HCT116 (cell line): Measurements from ENCODE around the gene TRAPPC12. TPM values are rescaled to one million over a fixed set of nuclear protein-coding genes. Genes with fewer than 3 reads are reported as not detected.

Source experiments
- ATAC-seq: fragments of 200-7000 bp; cut with Tn5 transposase; 2 replicates; pipeline ENCODE4 v1.9.1; 2020; ENCODE audit warnings: mild to moderate bottlenecking, moderate library complexity
- BruUV-seq: library from RNA; stranded (reverse); fragments of 400-500 nt; replicated peaks from 2 replicates; lab custom pipeline; 2021; lab: Mats Ljungman, UMichigan
- CTCF ChIA-PET: fragments of 300-600 bp; sonication (Branson Sonifier 250); formaldehyde crosslinking; loops from one replicate; lab custom pipeline; 2021; ENCODE audit warnings: antibody characterized with exemption; lab: Charles Lee
- POLR2A ChIA-PET: fragments of 300-600, 350-600 bp; sonication (Branson Sonifier 250); formaldehyde crosslinking; loops from one replicate; lab custom pipeline; 2021; ENCODE audit warnings: antibody characterized with exemption; lab: Charles Lee
- RAD21 ChIA-PET, 2 experiments: fragments of 300-600 bp; sonication (Branson Sonifier 250); formaldehyde crosslinking; loops; one replicate each; lab custom pipeline; 2023; ENCODE audit warnings: low total read pairs in 2 of 2; ENCODE audit not compliant: uncharacterized antibody in 2 of 2, unreplicated experiment in 2 of 2, low non-redundant PET in 1 of 2; lab: Charles Lee
- DNase-seq: peaks from one replicate; pipeline ENCODE4 v3.0.0-alpha.2; 2010; ENCODE audit warnings: low read depth, low spot score
- H2AFZ ChIP-seq: fragments of 200-600 bp; shearing (Covaris generic), sonication (generic); 2 replicates; pipeline ENCODE4 v1.6.1; 2017; ENCODE audit warnings: low read depth, mixed run types, mixed read lengths, antibody characterized with exemption, low read length; ENCODE audit not compliant: poor library complexity, severe bottlenecking
- H3K27ac ChIP-seq: 2 replicates; pipeline ENCODE4 v1.5.1; 2012; ENCODE audit warnings: low read depth, low read length
- H3K27me3 ChIP-seq: fragments of 200-600 bp; sonication (generic); 2 replicates; pipeline ENCODE4 v1.6.1; 2016; ENCODE audit warnings: mixed run types, low read length, mixed read lengths; ENCODE audit not compliant: insufficient read depth
- H3K36me3 ChIP-seq, 2 experiments: fragments of 200-500 bp in 1 of 2; fragments of 200-600 bp in 1 of 2; sonication (Bioruptor generic) in 1 of 2; sonication (generic) in 1 of 2; 2 replicates each; pipeline versions ENCODE4 v1.5.1 to v1.6.1; 2014 to 2016; ENCODE audit warnings: low read length in 2 of 2, inconsistent platforms in 1 of 2, mixed read lengths in 1 of 2, mixed run types in 1 of 2; ENCODE audit not compliant: insufficient read depth in 2 of 2, control insufficient read depth in 1 of 2
- H3K4me1 ChIP-seq, 2 experiments: fragments of 200-600 bp in 1 of 2; sonication (generic) in 1 of 2; 2 replicates each; pipeline versions ENCODE4 v1.5.1 to v1.6.1; 2012 to 2017; ENCODE audit warnings: low read length in 2 of 2, inconsistent platforms in 1 of 2, mild to moderate bottlenecking in 1 of 2, mixed read lengths in 1 of 2, mixed run types in 1 of 2, moderate library complexity in 1 of 2; ENCODE audit not compliant: insufficient read depth in 2 of 2, control insufficient read depth in 1 of 2
- H3K4me2 ChIP-seq: fragments of 200-600 bp; sonication (generic); 2 replicates; pipeline ENCODE4 v1.6.1; 2017; ENCODE audit warnings: mixed run types, low read length, mixed read lengths
- H3K4me3 ChIP-seq, 2 experiments: fragments of 200-600 bp in 1 of 2; sonication (generic) in 1 of 2; replicated peaks in 1 of 2; 2 replicates each; pipeline ENCODE4 v1.5.1; 2011 to 2016; ENCODE audit warnings: low read length in 2 of 2, control low read depth in 1 of 2, low read depth in 1 of 2, mild to moderate bottlenecking in 1 of 2, mixed read lengths in 1 of 2, mixed run types in 1 of 2
- H3K79me2 ChIP-seq: fragments of 200-600 bp; sonication (generic); 2 replicates; pipeline ENCODE4 v1.6.1; 2017; ENCODE audit warnings: mild to moderate bottlenecking, mixed run types, low read length, moderate library complexity, mixed read lengths; ENCODE audit not compliant: insufficient read depth
- H3K9ac ChIP-seq: fragments of 200-600 bp; sonication (generic); 2 replicates; pipeline ENCODE4 v1.6.1; 2016; ENCODE audit warnings: low read length, mixed read lengths
- H3K9me2 ChIP-seq: fragments of 200-600 bp; sonication (generic), shearing (Covaris generic); 2 replicates; pipeline ENCODE4 v1.6.1; 2017; ENCODE audit warnings: mixed run types, mild to moderate bottlenecking, moderate library complexity; ENCODE audit not compliant: insufficient read depth
- H3K9me3 ChIP-seq, 2 experiments: fragments of 200-500 bp in 1 of 2; fragments of 200-600 bp in 1 of 2; sonication (Bioruptor generic) in 1 of 2; sonication (generic) in 1 of 2; 2 replicates each; pipeline ENCODE4 v1.6.1; 2014 to 2017; ENCODE audit warnings: low read length in 2 of 2, mixed read lengths in 2 of 2, inconsistent platforms in 1 of 2, low read depth in 1 of 2, mild to moderate bottlenecking in 1 of 2, mixed run types in 1 of 2, moderate library complexity in 1 of 2; ENCODE audit not compliant: control insufficient read depth in 1 of 2, insufficient read depth in 1 of 2
- H4K20me1 ChIP-seq: fragments of 200-600 bp; sonication (generic), shearing (Covaris generic); 2 replicates; pipeline ENCODE4 v1.6.1; 2017; ENCODE audit warnings: mixed run types, mild to moderate bottlenecking, moderate library complexity; ENCODE audit not compliant: insufficient read depth
- ATF3 ChIP-seq: IDR thresholded peaks from 2 replicates; pipeline ENCODE4 v1.6.1; 2012
- CBX3 ChIP-seq: IDR thresholded peaks from 2 replicates; pipeline ENCODE4 v1.6.1; 2012; ENCODE audit warnings: low read depth
- CTCF ChIP-seq, 3 experiments: fragments of 200-600 bp in 1 of 3; sonication (generic) in 1 of 3; IDR thresholded peaks in 2 of 3; conservative IDR thresholded peaks in 1 of 3; 2 replicates each; pipeline ENCODE4 v1.5.1; 2012 to 2017; ENCODE audit warnings: low read depth in 2 of 3, low read length in 2 of 3, antibody characterized with exemption in 1 of 3, borderline replicate concordance in 1 of 3, control low read depth in 1 of 3, mild to moderate bottlenecking in 1 of 3, mixed read lengths in 1 of 3, mixed run types in 1 of 3, moderate library complexity in 1 of 3; ENCODE audit not compliant: insufficient read depth in 1 of 3
- EZH2 ChIP-seq: fragments of 200-600 bp; sonication (generic); IDR thresholded peaks from 2 replicates; pipeline ENCODE4 v1.6.1; 2017; ENCODE audit warnings: antibody characterized with exemption, mixed run types
- JUND ChIP-seq: IDR thresholded peaks from 2 replicates; pipeline ENCODE4 v1.6.1; 2012
- POLR2A ChIP-seq: IDR thresholded peaks from 2 replicates; pipeline ENCODE4 v1.7.0; 2011; ENCODE audit warnings: borderline replicate concordance; ENCODE audit not compliant: insufficient read depth, insufficient read length; ENCODE audit errors: extremely low read depth
- RAD21 ChIP-seq: IDR thresholded peaks from 2 replicates; pipeline ENCODE4 v1.6.1; 2012; ENCODE audit warnings: low read depth, mild to moderate bottlenecking
- SIN3A ChIP-seq: IDR thresholded peaks from 2 replicates; pipeline ENCODE4 v1.6.1; 2012; ENCODE audit warnings: low read depth
- TCF7L2 ChIP-seq: IDR thresholded peaks from 2 replicates; pipeline ENCODE4 v1.7.0; 2011; ENCODE audit warnings: borderline replicate concordance, inconsistent platforms; ENCODE audit not compliant: insufficient read depth, insufficient read length; ENCODE audit errors: extremely low read depth
- YY1 ChIP-seq: IDR thresholded peaks from 2 replicates; pipeline ENCODE4 v1.6.1; 2011; ENCODE audit warnings: low read length, low read depth, moderate library complexity, mild to moderate bottlenecking; ENCODE audit not compliant: insufficient replicate concordance; ENCODE audit errors: extremely low read depth
- ZNF274 ChIP-seq: fragments of 200-500 bp; sonication (Bioruptor generic); IDR thresholded peaks from 2 replicates; pipeline ENCODE4 v1.6.1; 2014; ENCODE audit warnings: mild to moderate bottlenecking, low read depth, low read length, inconsistent platforms
- intact Hi-C: fragments of 100-400 bp; cut with micrococcal nuclease; formaldehyde crosslinking; loops from 2 replicates; pipeline ENCODE4 v1.10.0; 2022
- total RNA-seq: library from RNA; stranded (reverse); gene quantifications from one replicate; pipeline ENCODE4 v1.2.1, GENCODE V29; 2021; ENCODE audit not compliant: unreplicated experiment

The TRAPPC12 gene
- total RNA-seq, 1 experiment from 2014 or later = 47.4 TPM

- DNase-seq (no peak), ATAC-seq (no peak)
- no peaks in the 10 kb centered on the region for H3K36me3 ChIP-seq
- H3K9ac ChIP-seq = no peak overlapping the region
- H3K4me3 ChIP-seq = no peak overlapping the region
- TF ChIP-seq EZH2 (no peak), CBX3 (no peak), ZNF274 (no peak), YY1 (no peak)
- intact Hi-C loops = no loop called here
- no peaks in the 10 kb centered on the region for H3K4me1 ChIP-seq
- ChIA-PET POLR2A (no interaction called here), RAD21 (no interaction called here), CTCF (no interaction called here)
- H4K20me1 ChIP-seq = no peaks in the 10 kb centered on the region
- H3K27me3 ChIP-seq = no peaks in the 10 kb centered on the region
- H3K79me2 ChIP-seq = no peaks in the 10 kb centered on the region
- H3K9me3 ChIP-seq = no peaks in the 10 kb centered on the region
- H3K27ac ChIP-seq = no peak overlapping the region
- no peak overlapping the region for H3K4me2 ChIP-seq
- no TSS peak for BruUV-seq
- H2AFZ ChIP-seq = no peak overlapping the region
- no peaks in the 10 kb centered on the region for H3K9me2 ChIP-seq
Observed at GRCh38 chr2:3489764-3490115, 110.2 kb downstream of the TRAPPC12 start.

GRCh38 chr2:3490191-3491170 is 111.0 kb downstream of the TRAPPC12 start:
- H3K79me2 ChIP-seq = no peaks in the 10 kb centered on the region
- H3K27me3 ChIP-seq = no peaks in the 10 kb centered on the region
- no peak for DNase-seq
- CTCF ChIA-PET = no interaction called here
- H3K27ac ChIP-seq = no peak overlapping the region
- no peaks in the 10 kb centered on the region for H3K9me3 ChIP-seq
- no peak for TF ChIP-seq TCF7L2
- TF ChIP-seq RAD21 = no peak
- TF ChIP-seq JUND = no peak
- no peak for TF ChIP-seq SIN3A
- no peak for TF ChIP-seq CTCF (IDR thresholded peaks at IDR 0.05 in 2 of 3, conservative IDR thresholded peaks at IDR 0.05 in 1 of 3; ENCODE audit: borderline replicate concordance in 1 of 3, insufficient read depth in 1 of 3, low read depth in 2 of 3, low read length in 2 of 3)
- TF ChIP-seq ATF3 = no peak
- TF ChIP-seq POLR2A = no peak
- intact Hi-C loops = no loop called here
- no peaks in the 10 kb centered on the region for H3K4me1 ChIP-seq
- no peak overlapping the region for H3K4me2 ChIP-seq
- H3K9me2 ChIP-seq = no peaks in the 10 kb centered on the region
- no peak overlapping the region for H3K4me3 ChIP-seq
- H2AFZ ChIP-seq = no peak overlapping the region
- no peaks in the 10 kb centered on the region for H3K36me3 ChIP-seq
- RAD21 ChIA-PET = no interaction called here
- POLR2A ChIA-PET = no interaction called here
- no peak for ATAC-seq
- H3K9ac ChIP-seq = no peak overlapping the region
- BruUV-seq = no TSS peak
- no peaks in the 10 kb centered on the region for H4K20me1 ChIP-seq
